Fibroblast of lung (primary cell): Measurements from ENCODE around the gene ACP2. TPM values are rescaled to one million over a fixed set of nuclear protein-coding genes. Genes with fewer than 3 reads are reported as not detected.

Source experiments
- DNase-seq, 2 donors: peaks; one replicate each; pipeline versions ENCODE4 v3.0.0 to v3.0.0-alpha.2; 2010; ENCODE audit warnings: low read depth in 2 of 2
- H2AFZ ChIP-seq: 2 replicates; pipeline ENCODE4 v1.5.1; 2012; ENCODE audit warnings: low read length, control low read depth, inconsistent platforms
- H3K27ac ChIP-seq: 2 replicates; pipeline ENCODE4 v1.5.1; 2011; ENCODE audit warnings: low read length, control low read depth; ENCODE audit not compliant: insufficient read depth
- H3K27me3 ChIP-seq: 2 replicates; pipeline ENCODE4 v1.5.1; 2011; ENCODE audit warnings: mild to moderate bottlenecking, low read length; ENCODE audit not compliant: control insufficient read depth, insufficient read depth
- H3K36me3 ChIP-seq: 2 replicates; pipeline ENCODE4 v1.5.1; 2011; ENCODE audit warnings: low read length; ENCODE audit not compliant: control insufficient read depth, insufficient read depth
- H3K4me1 ChIP-seq: 2 replicates; pipeline ENCODE4 v1.5.1; 2011; ENCODE audit warnings: low read length; ENCODE audit not compliant: control insufficient read depth, insufficient read depth; ENCODE audit errors: extremely low read depth
- H3K4me2 ChIP-seq: 2 replicates; pipeline ENCODE4 v1.5.1; 2011; ENCODE audit warnings: low read length, control low read depth; ENCODE audit not compliant: insufficient read depth; ENCODE audit errors: extremely low read depth
- H3K4me3 ChIP-seq, 4 experiments: fragments of 200-600 bp in 1 of 4; sonication (generic) in 1 of 4; replicated peaks in 1 of 4; 2 replicates each; pipeline ENCODE4 v1.5.1; 2011 to 2016; ENCODE audit warnings: low read length in 4 of 4, low read depth in 3 of 4, mild to moderate bottlenecking in 3 of 4, control low read depth in 2 of 4, inconsistent platforms in 1 of 4, mixed read lengths in 1 of 4; ENCODE audit not compliant: insufficient read depth in 1 of 4; ENCODE audit errors: control extremely low read depth in 1 of 4
- H3K79me2 ChIP-seq: 2 replicates; pipeline ENCODE4 v1.5.1; 2012; ENCODE audit warnings: mild to moderate bottlenecking, low read length, inconsistent platforms; ENCODE audit not compliant: control insufficient read depth, insufficient read depth
- H3K9ac ChIP-seq: 2 replicates; pipeline ENCODE4 v1.5.1; 2011; ENCODE audit warnings: mild to moderate bottlenecking, low read length, control low read depth; ENCODE audit not compliant: insufficient read depth
- H3K9me3 ChIP-seq: 2 replicates; pipeline ENCODE4 v1.5.1; 2012; ENCODE audit warnings: low read depth, low read length; ENCODE audit not compliant: control insufficient read depth, insufficient read depth
- H4K20me1 ChIP-seq: 2 replicates; pipeline ENCODE4 v1.5.1; 2011; ENCODE audit warnings: low read length; ENCODE audit not compliant: control insufficient read depth, insufficient read depth; ENCODE audit errors: extremely low read depth
- EZH2 ChIP-seq: IDR thresholded peaks from 2 replicates; pipeline ENCODE4 v1.5.1; 2012; ENCODE audit warnings: low read length, control low read depth, mild to moderate bottlenecking; ENCODE audit errors: missing control alignments
- polyA plus RNA-seq, 2 donors: library from polyadenylated mRNA; depleted of rRNA in 1 of 2; stranded (reverse) in 1 of 2; unstranded in 1 of 2; fragments of >200 nt; gene quantifications; 2 replicates each; pipeline ENCODE4 v1.2.1, GENCODE V29; 2011 to 2012; ENCODE audit warnings: missing spikeins in 1 of 2
- total RNA-seq: library from RNA; depleted of rRNA; stranded (reverse); fragments of >200 nt; gene quantifications from 2 replicates; pipeline ENCODE4 v1.2.1, GENCODE V29; 2014
- TF ChIP-seq, protein P1 (sequence below), 2 donors: IDR thresholded peaks in 1 of 2; conservative IDR thresholded peaks in 1 of 2; 1 replicate in 1 of 2; 2 replicates in 1 of 2; pipeline ENCODE4 v1.5.1; 2011 to 2012; ENCODE audit warnings: low read length in 2 of 2, control low read depth in 1 of 2, inconsistent platforms in 1 of 2, low read depth in 1 of 2, mild to moderate bottlenecking in 1 of 2

ACP2 gene
- total and polyA plus RNA-seq, 2 donors (not counting 1 experiment from before 2014, with no cell fraction given) = 18.9 to 23.9 TPM

DNA sequence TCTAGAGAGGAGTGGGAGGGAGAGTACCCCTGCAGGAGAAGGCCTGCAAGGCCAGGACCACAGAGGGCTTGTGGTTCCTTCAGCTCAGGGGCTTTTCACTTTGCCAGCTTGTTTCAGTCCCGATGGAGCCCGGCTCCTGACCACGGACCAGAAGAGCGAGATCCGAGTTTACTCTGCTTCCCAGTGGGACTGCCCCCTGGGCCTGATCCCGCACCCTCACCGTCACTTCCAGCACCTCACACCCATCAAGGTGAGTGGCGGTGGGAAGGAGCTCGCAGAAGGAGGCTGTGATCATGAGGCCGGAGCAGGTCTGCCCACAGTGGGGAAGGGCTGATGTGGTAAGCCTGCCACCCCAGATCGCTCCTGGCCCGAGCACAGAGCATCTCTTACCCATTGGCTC is 13.5 kb downstream of the ACP2 start:
- no peak for TF ChIP-seq EZH2
- TF ChIP-seq, protein P1, sequence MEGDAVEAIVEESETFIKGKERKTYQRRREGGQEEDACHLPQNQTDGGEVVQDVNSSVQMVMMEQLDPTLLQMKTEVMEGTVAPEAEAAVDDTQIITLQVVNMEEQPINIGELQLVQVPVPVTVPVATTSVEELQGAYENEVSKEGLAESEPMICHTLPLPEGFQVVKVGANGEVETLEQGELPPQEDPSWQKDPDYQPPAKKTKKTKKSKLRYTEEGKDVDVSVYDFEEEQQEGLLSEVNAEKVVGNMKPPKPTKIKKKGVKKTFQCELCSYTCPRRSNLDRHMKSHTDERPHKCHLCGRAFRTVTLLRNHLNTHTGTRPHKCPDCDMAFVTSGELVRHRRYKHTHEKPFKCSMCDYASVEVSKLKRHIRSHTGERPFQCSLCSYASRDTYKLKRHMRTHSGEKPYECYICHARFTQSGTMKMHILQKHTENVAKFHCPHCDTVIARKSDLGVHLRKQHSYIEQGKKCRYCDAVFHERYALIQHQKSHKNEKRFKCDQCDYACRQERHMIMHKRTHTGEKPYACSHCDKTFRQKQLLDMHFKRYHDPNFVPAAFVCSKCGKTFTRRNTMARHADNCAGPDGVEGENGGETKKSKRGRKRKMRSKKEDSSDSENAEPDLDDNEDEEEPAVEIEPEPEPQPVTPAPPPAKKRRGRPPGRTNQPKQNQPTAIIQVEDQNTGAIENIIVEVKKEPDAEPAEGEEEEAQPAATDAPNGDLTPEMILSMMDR (conservative IDR thresholded peaks at IDR 0.05 in 1 of 2, IDR thresholded peaks at IDR 0.05 in 1 of 2; ENCODE audit: low read depth in 1 of 2, low read length in 2 of 2) = no peak
- peak overlapping the region; percentile 3 for H3K4me2 ChIP-seq
- no peak overlapping the region for H3K9ac ChIP-seq

GRCh38 chr11:47234669-47235100 is 13.9 kb downstream of the ACP2 start:
- H2AFZ ChIP-seq = peak overlapping the region; percentile 66
- no peaks in the 10 kb centered on the region for H3K27me3 ChIP-seq
- peak in 1 of 2 donors; percentile 34 for DNase-seq
- no peak for TF ChIP-seq EZH2
- TF ChIP-seq, protein P1 (conservative IDR thresholded peaks at IDR 0.05 in 1 of 2, IDR thresholded peaks at IDR 0.05 in 1 of 2; ENCODE audit: low read depth in 1 of 2, low read length in 2 of 2) = no peak
- H3K9ac ChIP-seq = no peak overlapping the region
- peaks cover 18% of the 10 kb centered on the region for H3K36me3 ChIP-seq
- H3K9me3 ChIP-seq = no peaks in the 10 kb centered on the region
- no peak overlapping the region for H3K4me3 ChIP-seq
- no peaks in the 10 kb centered on the region for H3K79me2 ChIP-seq
- peaks cover 9% of the 10 kb centered on the region for H3K4me1 ChIP-seq
- H3K27ac ChIP-seq = peak overlapping the region; percentile 36
- peak overlapping the region; percentile 3 for H3K4me2 ChIP-seq
- H4K20me1 ChIP-seq = no peaks in the 10 kb centered on the region

More for the DNA sequence above, 13.5 kb downstream of the ACP2 start:
- Histone ChIP-seq H3K4me3 (no peak overlapping the region), H4K20me1 (no peaks in the 10 kb centered on the region), H2AFZ (no peak overlapping the region), H3K27ac (peak overlapping the region; percentile 36), H3K36me3 (peaks cover 23% of the 10 kb centered on the region), H3K79me2 (no peaks in the 10 kb centered on the region), H3K4me1 (peaks cover 9% of the 10 kb centered on the region), H3K9me3 (no peaks in the 10 kb centered on the region), H3K27me3 (no peaks in the 10 kb centered on the region)
- no peak for DNase-seq

DNA sequence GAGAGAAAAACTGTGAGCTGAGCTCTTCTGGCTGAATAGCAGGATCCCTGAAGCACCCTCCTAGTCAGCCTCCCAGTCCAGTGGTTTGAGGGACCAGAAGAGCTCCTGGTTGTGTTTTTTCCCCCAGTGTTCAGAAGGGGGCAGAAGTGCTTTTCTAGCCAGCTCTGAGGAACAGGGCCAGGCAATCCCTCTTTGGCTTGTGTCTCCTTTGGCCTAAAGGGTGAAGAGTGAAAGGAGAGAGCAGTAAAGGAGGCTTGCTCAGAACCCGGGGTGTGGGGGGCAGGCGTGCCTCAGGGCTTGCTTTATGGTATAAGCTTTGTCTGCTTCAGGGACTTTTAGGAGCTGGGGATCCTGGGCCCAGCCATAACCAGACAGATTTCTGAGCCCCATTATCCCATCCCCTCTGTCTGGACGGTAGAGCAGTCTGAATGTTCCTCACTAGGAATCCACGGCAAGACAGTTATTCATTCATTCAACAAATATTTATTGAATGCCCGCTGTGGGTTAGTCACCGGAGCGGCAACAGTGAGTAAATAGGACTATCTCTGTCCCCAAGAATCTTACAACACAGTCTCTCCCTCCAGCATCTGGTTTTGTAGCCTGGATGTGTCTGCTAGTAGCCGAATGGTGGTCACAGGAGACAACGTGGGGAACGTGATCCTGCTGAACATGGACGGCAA is 14.5 kb downstream of the ACP2 start:
- H3K27ac ChIP-seq = peak overlapping the region; percentile 36
- H3K4me1 ChIP-seq = peaks cover 9% of the 10 kb centered on the region
- H3K79me2 ChIP-seq = no peaks in the 10 kb centered on the region
- peaks cover 17% of the 10 kb centered on the region for H3K36me3 ChIP-seq
- no peaks in the 10 kb centered on the region for H3K27me3 ChIP-seq
- no peak overlapping the region for H3K4me3 ChIP-seq
- H3K9me3 ChIP-seq = no peaks in the 10 kb centered on the region
- TF ChIP-seq EZH2 = no peak
- TF ChIP-seq, protein P1 (conservative IDR thresholded peaks at IDR 0.05 in 1 of 2, IDR thresholded peaks at IDR 0.05 in 1 of 2; ENCODE audit: low read depth in 1 of 2, low read length in 2 of 2) = peak; percentile 49 to 68
- peak overlapping the region; percentile 66 for H2AFZ ChIP-seq
- H3K9ac ChIP-seq = no peak overlapping the region
- no peaks in the 10 kb centered on the region for H4K20me1 ChIP-seq
- H3K4me2 ChIP-seq = peak overlapping the region; percentile 3
- DNase-seq = peak; percentile 73 to 77
